MCF 10A (cell line): ENCODE measurements around the gene KNDC1. TPM values are rescaled to one million over a fixed set of nuclear protein-coding genes. Genes with fewer than 3 reads are reported as not detected.

Experiments used
- BruUV-seq: library from RNA; stranded (reverse); fragments of 400-500 nt; replicated peaks from 2 replicates; lab custom pipeline; 2021; lab: Mats Ljungman, UMichigan
- CTCF ChIA-PET: fragments of 300-600 bp; sonication (Branson Sonifier 250); formaldehyde crosslinking; extraction: SDS; loops from one replicate; lab custom pipeline; 2021; ENCODE audit warnings: antibody characterized with exemption, inconsistent platforms; lab: Yijun Ruan, JAX
- POLR2A ChIA-PET: fragments of 300-600, 350-650 bp; sonication (Branson Sonifier 250); formaldehyde crosslinking; extraction: SDS; loops from one replicate; lab custom pipeline; 2020; ENCODE audit warnings: antibody characterized with exemption, inconsistent platforms; lab: Yijun Ruan, JAX
- DNase-seq: peaks from one replicate; pipeline ENCODE4 v3.0.0-alpha.2; 2018; ENCODE audit not compliant: unreplicated experiment
- H3K27ac Mint-ChIP-seq: one replicate; pipeline ENCODE4 v1.8.0; 2022; ENCODE audit warnings: mild to moderate bottlenecking, low read depth, mixed read lengths; ENCODE audit not compliant: unreplicated experiment
- H3K27me3 Mint-ChIP-seq: one replicate; pipeline ENCODE4 v1.8.0; 2022; ENCODE audit warnings: mixed read lengths; ENCODE audit not compliant: insufficient read depth, unreplicated experiment
- H3K36me3 Mint-ChIP-seq: one replicate; pipeline ENCODE4 v1.8.0; 2022; ENCODE audit warnings: mild to moderate bottlenecking, moderate library complexity, mixed read lengths; ENCODE audit not compliant: insufficient read depth, unreplicated experiment
- H3K4me1 Mint-ChIP-seq: one replicate; pipeline ENCODE4 v1.8.0; 2022; ENCODE audit warnings: mixed read lengths; ENCODE audit not compliant: insufficient read depth, unreplicated experiment
- H3K4me3 Mint-ChIP-seq: one replicate; pipeline ENCODE4 v1.8.0; 2022; ENCODE audit warnings: mild to moderate bottlenecking, moderate library complexity, mixed read lengths; ENCODE audit not compliant: unreplicated experiment
- H3K9me3 Mint-ChIP-seq: one replicate; pipeline ENCODE4 v1.8.0; 2022; ENCODE audit warnings: mixed read lengths; ENCODE audit not compliant: unreplicated experiment
- CTCF ChIP-seq: fragments of 200-600 bp; IDR thresholded peaks from one replicate; pipeline ENCODE4 v1.8.0; 2022; ENCODE audit warnings: antibody characterized with exemption, mild to moderate bottlenecking; ENCODE audit not compliant: unreplicated experiment
- intact Hi-C: fragments of 100-400 bp; cut with micrococcal nuclease; formaldehyde crosslinking; loops from 2 replicates; pipeline ENCODE4 v1.14.1; 2022
- total RNA-seq: library from RNA; stranded (reverse); gene quantifications from 2 replicates; pipeline ENCODE4 v1.2.3, GENCODE V29; 2022

The KNDC1 gene
- total RNA-seq, 1 experiment from 2014 or later = 2.1 TPM

- Mint-ChIP-seq H3K36me3 (no peaks in the 10 kb centered on the region), H3K27me3 (no peaks in the 10 kb centered on the region), H3K27ac (no peak overlapping the region), H3K4me3 (no peak overlapping the region), H3K9me3 (no peaks in the 10 kb centered on the region), H3K4me1 (peaks cover 3% of the 10 kb centered on the region)
- no TSS peak for BruUV-seq
- POLR2A ChIA-PET = no interaction called here
- intact Hi-C loops = no loop called here
- TF ChIP-seq CTCF = no peak
- DNase-seq = no peak
- CTCF ChIA-PET = interaction anchor here (0.8 kb wide), 1 partner anchor 13 kb away, joined by 5 read pairs; no protein-coding TSS in a partner anchor
These were observed 110.2 kb downstream of the KNDC1 start for GRCh38 chr10:133270204-133270603.

DNA sequence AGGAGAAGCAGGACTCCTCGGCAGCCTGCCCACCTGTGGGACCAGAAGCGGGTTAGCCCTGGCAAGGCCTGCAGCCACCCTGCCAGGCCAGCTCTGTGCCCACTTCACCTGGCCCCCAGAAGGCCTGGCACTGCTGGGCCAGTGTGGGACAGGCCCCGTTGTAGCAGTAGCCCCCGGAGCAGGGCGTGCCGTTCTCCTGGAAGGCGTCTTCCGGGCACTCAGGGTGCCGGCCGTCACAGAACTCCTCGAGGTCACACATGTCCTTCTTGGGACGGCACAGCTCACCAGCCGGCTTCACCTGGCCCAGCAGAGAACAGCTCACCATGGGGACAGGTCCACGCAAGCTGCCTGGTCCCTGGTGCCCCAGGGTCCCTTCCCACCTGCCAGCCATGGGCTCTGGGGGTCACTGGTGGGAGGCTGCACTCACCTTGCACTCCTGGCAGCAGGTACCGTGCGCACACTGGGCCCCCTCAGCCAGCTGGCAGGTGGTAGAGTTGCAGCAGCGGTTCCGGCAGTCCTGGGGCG lies 110.8 kb downstream of the KNDC1 start:
- ChIA-PET CTCF (no interaction called here), POLR2A (no interaction called here)
- no TSS peak for BruUV-seq
- no peak for DNase-seq
- Mint-ChIP-seq H3K27me3 (no peaks in the 10 kb centered on the region), H3K9me3 (no peaks in the 10 kb centered on the region), H3K4me1 (no peaks in the 10 kb centered on the region), H3K4me3 (no peak overlapping the region), H3K27ac (no peak overlapping the region), H3K36me3 (no peaks in the 10 kb centered on the region)
- intact Hi-C loops = no loop called here
- TF ChIP-seq CTCF = no peak

DNA sequence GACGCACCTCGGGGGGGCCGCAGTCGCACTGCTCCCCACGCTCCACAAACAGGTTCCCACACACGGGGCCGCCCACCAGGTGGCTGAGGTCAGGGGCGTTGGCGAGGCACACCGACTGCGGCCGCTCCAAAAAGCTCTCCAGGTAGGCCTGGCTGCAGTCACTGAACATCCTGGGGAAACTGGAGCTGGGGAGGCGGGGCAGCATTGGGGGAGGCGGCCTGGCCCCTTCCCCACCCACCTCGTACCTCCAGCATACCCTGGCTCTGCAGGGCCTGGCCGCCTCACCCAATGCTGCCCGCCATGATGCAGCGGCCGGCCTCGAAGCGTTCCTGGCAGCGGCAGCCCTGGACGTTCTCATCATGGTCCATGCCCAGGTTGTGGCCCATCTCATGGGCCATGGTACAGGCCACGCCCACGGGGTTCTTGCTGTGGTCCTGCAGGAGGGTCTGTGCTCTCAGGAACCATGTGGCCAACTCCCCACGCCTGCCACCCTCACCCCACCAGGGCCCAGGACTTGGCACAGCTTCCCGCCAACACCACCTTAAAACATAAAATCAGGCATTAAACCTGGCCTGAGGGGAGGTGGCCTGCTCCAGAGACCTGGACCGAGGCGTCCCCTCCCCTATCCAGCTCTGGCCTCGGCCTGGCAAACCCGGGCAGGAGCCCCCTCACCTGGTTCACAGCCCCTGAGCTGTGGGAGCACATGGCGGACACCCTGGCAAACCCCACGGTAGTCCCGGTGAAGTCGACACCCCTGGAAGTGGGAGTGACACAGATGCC lies 111.7 kb downstream of the KNDC1 start:
- H3K4me1 Mint-ChIP-seq = no peaks in the 10 kb centered on the region
- CTCF ChIA-PET = interaction anchor here (1.1 kb wide), 1 partner anchor 138 kb away, joined by 3 read pairs; no protein-coding TSS in a partner anchor
- TF ChIP-seq CTCF = no peak
- no peaks in the 10 kb centered on the region for H3K9me3 Mint-ChIP-seq
- no TSS peak for BruUV-seq
- no peak overlapping the region for H3K27ac Mint-ChIP-seq
- no peak overlapping the region for H3K4me3 Mint-ChIP-seq
- H3K36me3 Mint-ChIP-seq = no peaks in the 10 kb centered on the region
- intact Hi-C loops = no loop called here
- POLR2A ChIA-PET = no interaction called here
- DNase-seq = no peak
- no peaks in the 10 kb centered on the region for H3K27me3 Mint-ChIP-seq

- ChIA-PET POLR2A (no interaction called here), CTCF (interaction anchor here (0.5 to 1.1 kb wide), 2 partner anchors 139 to 782 kb away, joined by 3 read pairs; no protein-coding TSS in a partner anchor)
- no TSS peak for BruUV-seq
- H3K4me1 Mint-ChIP-seq = peaks cover under 1% of the 10 kb centered on the region
- no peaks in the 10 kb centered on the region for H3K36me3 Mint-ChIP-seq
- no peaks in the 10 kb centered on the region for H3K27me3 Mint-ChIP-seq
- H3K9me3 Mint-ChIP-seq = no peaks in the 10 kb centered on the region
- H3K27ac Mint-ChIP-seq = no peak overlapping the region
- H3K4me3 Mint-ChIP-seq = no peak overlapping the region
- DNase-seq = no peak
- no peak for TF ChIP-seq CTCF
- intact Hi-C loops = no loop called here
These were observed 112.4 kb downstream of the KNDC1 start for GRCh38 chr10:133272301-133272963.
